Hematopoietic multipotent progenitor cell (in vitro differentiated cells): ENCODE data around the gene PTPN22. TPM values are rescaled to one million over a fixed set of nuclear protein-coding genes. Genes with fewer than 3 reads are reported as not detected.

Experiments
- DNase-seq, 3 donors: peaks; one replicate each; pipeline ENCODE4 v3.0.0-alpha.2; 2011 to 2015; ENCODE audit warnings: low read depth in 2 of 3, low spot score in 2 of 3
- total RNA-seq: library from RNA; depleted of rRNA; stranded (reverse); fragments of >200 nt; gene quantifications from one replicate; pipeline ENCODE4 v1.2.3, GENCODE V29; 2012

PTPN22 gene
- total RNA-seq, 1 donor: 7.5 TPM

DNA sequence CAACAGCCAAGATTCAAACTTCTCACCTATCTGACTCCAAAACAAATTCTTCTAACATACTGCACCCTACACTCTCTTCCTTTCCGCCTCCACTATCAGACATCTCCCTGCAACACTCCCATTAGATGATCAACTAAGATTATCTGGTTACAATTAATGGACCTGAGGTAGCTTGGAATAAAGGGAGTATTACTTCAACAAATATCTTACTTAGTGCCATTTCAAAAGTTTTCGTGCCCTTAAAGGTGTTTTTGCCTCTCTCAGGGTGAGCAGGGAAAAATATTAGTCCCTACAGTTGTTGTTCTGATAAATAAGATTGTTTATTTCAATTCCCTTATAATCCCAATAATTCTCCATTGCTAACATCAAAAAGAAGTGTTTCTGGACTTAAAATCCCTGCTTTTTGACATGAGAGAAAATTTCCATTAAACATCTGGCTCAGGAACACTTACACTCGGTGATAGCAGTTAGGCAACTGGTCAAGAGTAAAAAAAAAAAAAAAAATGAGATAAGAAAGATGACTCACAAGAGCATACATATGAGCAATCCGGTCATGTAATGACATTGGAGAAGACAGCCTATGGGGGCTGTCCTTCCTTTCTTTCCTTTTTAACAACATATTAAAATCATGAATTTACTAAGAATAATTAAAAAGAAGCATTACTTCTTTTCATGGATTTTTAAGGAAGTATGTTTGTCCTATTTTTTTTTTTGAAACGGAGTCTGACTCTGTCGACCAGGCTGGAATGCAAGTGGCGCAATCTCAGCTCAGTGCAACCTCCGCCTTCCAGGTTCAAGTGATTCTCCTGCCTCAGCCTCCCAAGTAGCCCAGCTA lies 66.9 kb downstream of the PTPN22 start:
- DNase-seq: no peak

DNA sequence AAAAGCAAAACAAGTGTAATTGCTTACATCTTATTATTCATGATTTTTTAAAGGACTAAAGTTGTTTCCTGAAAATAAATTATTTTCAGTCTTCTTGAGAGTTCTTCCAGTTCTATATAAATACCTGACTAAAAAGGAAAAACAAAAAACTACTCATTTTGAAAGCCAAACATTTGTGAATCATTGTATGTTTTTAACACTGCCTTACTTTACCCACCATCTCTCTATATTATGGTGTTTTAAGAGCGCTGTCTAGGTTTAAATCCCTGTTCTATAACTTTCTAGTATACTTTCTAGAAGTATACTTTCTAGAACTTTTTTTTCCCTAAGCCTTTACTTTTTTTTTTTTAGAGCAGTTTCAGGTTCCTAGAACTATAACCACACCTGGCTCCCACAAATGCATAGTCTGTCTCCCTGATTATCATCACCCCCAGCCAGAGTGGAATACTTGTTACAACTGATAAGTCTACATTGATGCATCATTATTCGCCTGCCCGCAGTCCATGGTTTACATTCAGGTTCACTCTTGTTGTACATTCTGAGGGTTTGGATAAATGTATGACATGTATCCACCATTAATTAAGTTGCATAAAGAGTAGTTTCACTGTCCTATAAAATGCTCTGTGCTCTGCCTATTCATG lies 69.0 kb downstream of the PTPN22 start:
- no peak for DNase-seq

GRCh38 chr1:113800487-113800886 lies 71.0 kb downstream of the PTPN22 start:
- DNase-seq: no peak

GRCh38 chr1:113797472-113797871 lies 74.0 kb downstream of the PTPN22 start:
- DNase-seq: no peak

DNA sequence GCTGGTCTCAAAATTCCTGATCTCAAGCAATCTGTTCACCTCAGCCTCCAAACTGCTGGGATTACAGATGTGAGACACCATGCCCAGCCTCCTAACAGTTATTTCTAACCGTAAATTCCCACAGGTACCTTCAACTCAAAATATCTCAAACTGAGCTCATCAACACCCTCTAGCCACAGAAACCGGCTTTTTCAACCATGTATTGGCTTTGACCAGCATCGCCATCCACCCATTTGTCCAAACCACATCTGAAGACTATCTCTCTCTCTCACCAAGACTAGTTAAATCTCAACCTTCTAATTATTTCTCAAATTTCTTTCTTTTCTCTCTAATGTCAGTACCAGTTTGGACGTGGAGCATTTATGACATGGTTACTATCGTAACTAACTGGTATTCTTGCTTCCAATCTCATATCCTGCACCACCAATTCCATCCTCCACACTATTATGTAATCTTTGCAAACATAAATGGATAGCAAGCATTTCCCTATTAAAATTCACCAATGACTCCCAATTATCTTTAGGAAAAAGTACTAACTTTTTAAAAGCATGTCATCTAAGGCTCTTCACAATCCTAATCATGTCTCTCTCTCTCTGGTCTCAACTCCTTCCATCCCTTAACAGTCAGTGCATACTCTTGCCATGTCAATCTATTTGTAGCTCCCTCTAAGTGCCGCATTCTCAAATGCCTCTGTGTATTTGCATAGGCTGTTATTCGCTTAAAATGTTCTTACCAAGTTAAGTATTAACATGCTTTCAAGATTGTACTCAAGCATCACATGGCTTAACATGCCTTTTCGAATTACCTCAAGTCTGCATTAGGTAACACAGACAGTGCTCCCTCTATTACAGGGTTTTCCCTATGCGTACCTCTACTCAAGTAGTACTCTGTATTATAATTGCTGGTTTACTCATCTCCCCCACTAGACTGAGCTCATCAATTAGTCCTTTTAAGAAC lies 77.4 kb downstream of the PTPN22 start:
- DNase-seq: no peak

- no peak for DNase-seq
Observed at GRCh38 chr1:113792986-113793385, 78.5 kb downstream of the PTPN22 start.

DNA sequence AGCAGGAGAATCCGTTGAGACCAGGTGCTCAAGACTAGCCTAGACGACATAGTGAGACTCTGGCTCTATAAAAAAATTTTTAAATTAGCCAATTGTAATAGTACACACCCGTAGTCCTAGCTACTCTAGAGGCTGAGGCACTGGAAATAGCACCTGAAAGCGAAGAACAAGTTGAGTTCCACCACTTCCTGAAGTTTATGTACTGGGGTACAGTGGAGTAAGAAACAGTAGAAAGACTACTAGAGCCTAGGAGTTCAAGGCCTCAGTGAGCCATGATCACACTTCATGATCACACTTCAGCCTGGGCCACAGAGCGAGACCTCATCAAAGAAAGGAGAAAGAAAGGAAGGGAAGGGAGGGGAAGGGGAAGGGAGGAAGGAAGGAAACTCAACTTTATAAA lies 79.0 kb downstream of the PTPN22 start:
- DNase-seq: no peak

DNA sequence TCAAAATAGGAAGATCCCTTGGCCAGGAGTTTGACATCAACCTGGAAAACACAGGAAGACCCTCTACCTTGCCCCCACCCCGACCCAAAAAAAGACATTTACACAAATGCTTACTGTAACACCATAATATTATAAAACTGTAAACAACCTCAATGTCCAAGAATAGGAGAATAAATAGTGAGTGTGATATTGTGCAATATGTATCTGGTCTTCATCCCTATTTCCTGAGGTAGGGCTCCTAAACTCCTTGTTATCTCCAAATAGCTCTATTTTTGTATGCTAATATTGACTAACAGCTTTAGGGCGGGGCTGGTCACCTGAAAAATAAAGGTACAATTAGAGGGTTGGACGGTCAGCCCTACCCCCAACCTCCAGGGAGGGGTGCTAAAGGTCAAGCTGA lies 82.7 kb downstream of the PTPN22 start:
- DNase-seq: no peak

DNA sequence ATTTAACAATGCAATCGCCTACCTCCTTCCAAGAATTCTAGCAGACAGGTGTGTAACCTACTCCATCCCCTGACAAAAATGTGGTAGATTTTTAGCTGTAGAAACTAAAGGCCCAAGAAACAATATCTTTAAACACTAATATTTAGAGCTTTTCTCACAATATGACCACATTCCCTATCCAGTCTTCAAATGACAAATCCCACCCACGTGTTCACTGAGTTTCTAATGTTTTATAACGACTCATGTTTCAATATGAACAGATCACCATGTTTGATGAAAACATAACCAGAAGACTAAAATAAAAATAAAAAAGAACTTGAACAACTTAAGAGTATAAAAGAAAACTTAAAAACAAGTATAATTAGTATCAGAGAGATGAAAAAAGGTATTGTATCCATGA lies 83.8 kb downstream of the PTPN22 start:
- no peak for DNase-seq

- no peak for DNase-seq
Observed at GRCh38 chr1:113786069-113786468, 85.4 kb downstream of the PTPN22 start.

GRCh38 chr1:113784104-113784779 lies 87.3 kb downstream of the PTPN22 start:
- DNase-seq: peak in 1 of 3 donors; percentile 23

DNA sequence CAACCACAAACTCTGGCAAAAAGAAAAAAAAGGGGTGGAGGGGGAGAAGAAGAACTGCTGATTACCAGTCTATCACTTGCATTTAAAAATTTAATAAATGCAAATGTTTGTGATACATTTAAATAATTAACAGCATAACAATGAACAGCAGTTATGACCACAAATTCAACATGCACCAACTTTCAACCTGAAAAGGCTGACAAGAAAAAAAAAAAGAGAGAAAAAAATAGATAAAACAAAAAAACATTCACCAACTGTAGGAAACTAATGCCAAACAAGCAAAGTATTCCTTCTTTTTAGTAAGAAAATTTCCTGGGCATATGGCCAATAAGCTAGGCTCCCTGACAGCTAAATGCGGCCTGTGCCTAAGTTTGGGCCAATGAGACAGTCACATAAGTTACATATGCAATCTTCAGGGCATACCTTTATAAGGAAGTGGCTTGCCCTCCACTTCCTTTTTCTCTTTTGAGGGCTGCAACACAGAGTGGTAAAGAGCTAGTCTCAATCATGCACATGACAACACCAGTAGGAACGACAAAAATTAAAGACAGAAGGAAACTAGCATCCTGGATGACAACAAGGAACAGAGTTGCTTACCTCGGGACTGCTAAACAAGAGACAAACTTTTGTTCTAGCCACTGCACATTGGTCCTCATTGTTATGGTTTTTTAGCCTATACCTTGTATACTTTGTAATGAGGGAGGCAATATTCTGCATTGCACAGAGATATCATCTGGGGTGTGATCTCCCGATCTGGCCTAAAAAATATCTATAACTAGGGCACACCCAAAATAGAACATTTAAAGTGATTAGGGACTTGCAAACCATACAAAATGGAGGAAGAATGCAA lies 88.0 kb downstream of the PTPN22 start:
- peak; percentile 37 to 81 (median 69) for DNase-seq

DNA sequence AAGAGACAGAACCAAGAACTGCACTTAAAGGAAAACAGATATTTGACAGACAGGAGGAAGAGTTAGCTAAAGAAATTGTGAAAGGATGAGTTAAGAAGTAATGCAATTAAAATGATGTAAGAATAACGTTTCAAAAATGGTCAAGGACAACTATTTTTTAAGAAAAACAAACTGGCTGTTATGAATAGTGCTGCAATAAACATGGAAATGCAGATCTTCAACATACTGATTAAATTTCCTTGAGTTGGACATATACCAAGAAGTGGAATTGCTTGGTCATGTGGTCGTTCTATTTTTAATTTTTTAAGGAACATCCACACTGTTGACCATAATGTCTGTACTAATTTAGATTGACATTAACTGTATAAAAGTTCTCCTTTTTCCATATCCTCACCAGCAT lies 89.1 kb downstream of the PTPN22 start:
- DNase-seq: no peak

- DNase-seq: peak in 1 of 3 donors; percentile 42
Observed at GRCh38 chr1:113780374-113781146, 91.0 kb downstream of the PTPN22 start.

DNA sequence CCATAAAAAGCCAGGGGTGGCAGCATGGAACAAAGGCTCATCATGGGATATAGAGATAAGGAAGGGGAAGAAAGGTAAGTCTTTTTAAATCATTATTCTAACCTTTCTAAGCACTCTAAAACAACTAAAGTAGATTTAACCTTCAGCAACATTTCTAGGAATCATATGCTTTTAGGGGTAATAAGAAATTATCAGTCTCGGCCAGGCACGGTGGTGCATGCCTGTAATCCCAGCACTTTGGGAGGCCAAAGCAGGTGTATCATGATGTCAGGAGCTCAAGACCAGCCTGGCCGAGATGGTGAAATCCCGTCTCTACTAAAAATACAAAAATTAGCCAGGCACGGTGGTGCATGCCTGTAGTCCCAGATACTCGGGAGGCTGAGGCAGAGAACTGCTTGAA lies 92.0 kb downstream of the PTPN22 start:
- DNase-seq: no peak

DNA sequence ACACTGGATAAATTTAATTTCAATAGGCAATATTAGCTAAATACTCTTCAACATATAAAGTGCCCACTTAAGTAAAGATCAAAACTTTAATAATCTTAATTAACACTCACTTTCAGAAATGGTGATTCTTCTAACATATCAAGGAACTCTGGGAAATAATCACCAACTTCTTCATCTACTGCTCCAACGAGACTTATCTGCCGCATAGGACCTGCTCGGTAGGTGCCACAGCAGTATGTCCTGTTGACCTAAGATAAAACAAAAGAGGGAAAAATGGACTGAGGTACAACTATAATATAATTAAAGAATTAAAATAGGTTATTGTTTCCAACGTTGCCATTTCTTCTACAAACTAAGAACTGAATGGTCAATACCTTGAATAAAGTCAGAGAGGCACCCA lies 94.0 kb downstream of the PTPN22 start:
- DNase-seq: no peak

- DNase-seq: no peak
Observed at GRCh38 chr1:113770031-113770430, 101.5 kb downstream of the PTPN22 start.

- DNase-seq: no peak
Observed at GRCh38 chr1:113769601-113769970, 101.9 kb downstream of the PTPN22 start.
